A549 treated with GW870086 at 1 μM for 4 hours (cell line): ENCODE data around the gene OR2W3. TPM values are rescaled to one million over a fixed set of nuclear protein-coding genes. Genes with fewer than 3 reads are reported as not detected.

Experiments used
- total RNA-seq: library from RNA; stranded (reverse); fragments of 200-300 nt; extraction: Qiagen RNA extraction; gene quantifications from 5 replicates; pipeline ENCODE4 v1.2.3, GENCODE V29; 2022; ENCODE audit warnings: low read depth

Gene OR2W3
- total RNA-seq: not detected in 5 replicates

GRCh38 chr1:247895163-247895637 is at the start of gene OR2W3:
OR2W3 (plus strand) TSS chr1:247895587; CDS start chr1:247895587, 0 bp downstream.

DNA sequence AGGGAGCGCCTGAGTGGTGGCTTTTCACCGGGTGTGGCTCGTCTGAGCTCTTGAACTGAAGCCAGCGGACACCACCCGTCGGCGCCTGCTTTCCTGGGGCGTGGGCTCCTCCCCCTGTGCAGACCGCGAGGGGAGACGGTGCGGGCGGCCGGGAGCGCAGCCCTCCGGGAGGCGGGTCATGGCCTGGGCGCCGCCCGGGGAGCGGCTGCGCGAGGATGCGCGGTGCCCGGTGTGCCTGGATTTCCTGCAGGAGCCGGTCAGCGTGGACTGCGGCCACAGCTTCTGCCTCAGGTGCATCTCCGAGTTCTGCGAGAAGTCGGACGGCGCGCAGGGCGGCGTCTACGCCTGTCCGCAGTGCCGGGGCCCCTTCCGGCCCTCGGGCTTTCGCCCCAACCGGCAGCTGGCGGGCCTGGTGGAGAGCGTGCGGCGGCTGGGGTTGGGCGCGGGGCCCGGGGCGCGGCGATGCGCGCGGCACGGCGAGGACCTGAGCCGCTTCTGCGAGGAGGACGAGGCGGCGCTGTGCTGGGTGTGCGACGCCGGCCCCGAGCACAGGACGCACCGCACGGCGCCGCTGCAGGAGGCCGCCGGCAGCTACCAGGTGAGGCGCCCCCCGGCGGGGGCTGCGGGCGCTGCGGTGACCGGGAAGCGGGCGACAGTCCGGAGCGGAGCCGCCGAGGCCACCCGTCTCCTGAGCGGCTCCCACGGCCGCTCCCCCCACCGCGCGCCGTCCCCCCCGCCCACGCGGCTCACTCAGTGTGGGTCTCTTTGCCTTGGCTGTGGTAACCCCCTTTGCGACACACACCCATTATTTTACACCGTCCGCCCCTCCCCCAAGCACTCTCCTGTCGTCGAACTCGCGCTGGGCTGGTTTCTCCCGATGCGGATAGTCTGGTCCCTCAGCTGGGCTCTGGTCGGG is 38.1 kb upstream of the OR2W3 start, which contains the start of gene TRIM58:
Gene TRIM58 (plus strand): TSS at position 119 of the 916 bp plus-strand sequence. CDS start 60 bp downstream, at position 179.

GRCh38 chr1:247919952-247920351 is 24.6 kb downstream of the OR2W3 start, which contains the start of gene OR2T8:
OR2T8 (plus strand) TSS chr1:247920252; CDS start chr1:247921018, 766 bp downstream.

DNA sequence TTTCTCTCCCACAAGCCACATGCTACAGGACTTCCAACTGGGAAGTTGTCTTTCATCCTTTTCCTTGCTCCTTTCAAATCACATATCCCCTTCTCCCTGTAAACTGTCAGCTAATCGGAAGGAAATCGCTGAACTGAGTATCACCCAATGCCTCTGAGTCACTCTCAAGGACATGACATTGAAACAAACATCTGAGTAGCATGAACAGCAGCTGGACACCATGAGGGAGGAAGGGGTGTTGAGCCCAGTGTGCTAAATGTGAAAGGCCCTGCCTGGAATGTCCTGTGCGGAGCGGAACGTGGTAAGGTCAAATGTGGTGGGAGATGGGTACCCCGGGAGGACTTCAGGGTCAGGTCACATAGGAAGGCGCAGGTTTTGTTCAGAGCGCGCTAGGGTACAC is 29.5 kb downstream of the OR2W3 start, which contains the start of gene OR2AJ1:
Gene OR2AJ1 (plus strand): TSS at position 22 of the 400 bp plus-strand sequence. CDS start 8,880 bp downstream, outside the sequence.

Other genes starting within 250 kb of the OR2W3 start
- gene OR13G1, start 215.8 kb upstream of the OR2W3 start, total RNA-seq: not detected in 5 replicates
- not detected in 5 replicates for gene OR6F1, start 178.9 kb upstream of the OR2W3 start, total RNA-seq
- not detected in 5 replicates for gene OR14K1, start 157.0 kb upstream of the OR2W3 start, total RNA-seq
- gene OR14A2, start 147.4 kb upstream of the OR2W3 start, total RNA-seq: not detected in 5 replicates
- not detected in 5 replicates for gene OR1C1, start 135.0 kb upstream of the OR2W3 start, total RNA-seq
- not detected in 5 replicates for gene OR14A16, start 71.5 kb upstream of the OR2W3 start, total RNA-seq
- gene OR11L1, start 53.7 kb upstream of the OR2W3 start, total RNA-seq: not detected in 5 replicates
- gene TRIM58, start 38.4 kb upstream of the OR2W3 start, total RNA-seq: not detected in 5 replicates
- not detected in 5 replicates for gene OR2T8, start 24.7 kb downstream of the OR2W3 start, total RNA-seq
- gene OR2AJ1, start 29.3 kb downstream of the OR2W3 start, total RNA-seq: not detected in 5 replicates
- gene OR2L8, start 53.3 kb downstream of the OR2W3 start, total RNA-seq: not detected in 5 replicates
- not detected in 5 replicates for gene OR2AK2, start 69.6 kb downstream of the OR2W3 start, total RNA-seq
- not detected in 5 replicates for gene OR2L5, start 118.1 kb downstream of the OR2W3 start, total RNA-seq
- not detected in 5 replicates for gene OR2L2, start 134.5 kb downstream of the OR2W3 start, total RNA-seq
- gene OR2L3, start 151.2 kb downstream of the OR2W3 start, total RNA-seq: not detected in 5 replicates
- gene OR2L13, start 199.6 kb downstream of the OR2W3 start, total RNA-seq: not detected in 5 replicates
- gene OR2M5, start 249.6 kb downstream of the OR2W3 start, total RNA-seq: not detected in 5 replicates